GM12872 (cell line): ENCODE measurements around the gene OR2F1.

ENCODE experiments used
- CTCF ChIP-seq: IDR thresholded peaks from 3 replicates; pipeline ENCODE4 v1.5.1; 2011; ENCODE audit warnings: low read depth, mild to moderate bottlenecking, low read length, moderate library complexity; ENCODE audit not compliant: insufficient read depth

OR2F1 gene

GRCh38 chr7:143958781-143959180 lies 4.1 kb downstream of the OR2F1 start:
- no peak for TF ChIP-seq CTCF

- no peak for TF ChIP-seq CTCF
Measured at GRCh38 chr7:143960813-143961610, 6.4 kb downstream of the OR2F1 start.

- TF ChIP-seq CTCF: no peak
Measured at GRCh38 chr7:143965280-143965679, 10.6 kb downstream of the OR2F1 start.

- TF ChIP-seq CTCF: no peak
Measured at GRCh38 chr7:143967398-143967797, 12.8 kb downstream of the OR2F1 start.

- no peak for TF ChIP-seq CTCF
Measured at GRCh38 chr7:143973870-143974416, 19.3 kb downstream of the OR2F1 start.

- no peak for TF ChIP-seq CTCF
Measured at GRCh38 chr7:143974459-143974858, 19.8 kb downstream of the OR2F1 start.

- no peak for TF ChIP-seq CTCF
Measured at GRCh38 chr7:143975617-143976016, 21.0 kb downstream of the OR2F1 start.
